HCT116 (cell line): Measurements from ENCODE around the gene LRBA. TPM values are rescaled to one million over a fixed set of nuclear protein-coding genes. Genes with fewer than 3 reads are reported as not detected.

Experiments used
- ATAC-seq: fragments of 200-7000 bp; cut with Tn5 transposase; 2 replicates; pipeline ENCODE4 v1.9.1; 2020; ENCODE audit warnings: mild to moderate bottlenecking, moderate library complexity
- BruUV-seq: library from RNA; stranded (reverse); fragments of 400-500 nt; replicated peaks from 2 replicates; lab custom pipeline; 2021; lab: Mats Ljungman, UMichigan
- CTCF ChIA-PET: fragments of 300-600 bp; sonication (Branson Sonifier 250); formaldehyde crosslinking; loops from one replicate; lab custom pipeline; 2021; ENCODE audit warnings: antibody characterized with exemption; lab: Charles Lee
- POLR2A ChIA-PET: fragments of 300-600, 350-600 bp; sonication (Branson Sonifier 250); formaldehyde crosslinking; loops from one replicate; lab custom pipeline; 2021; ENCODE audit warnings: antibody characterized with exemption; lab: Charles Lee
- RAD21 ChIA-PET, 2 experiments: fragments of 300-600 bp; sonication (Branson Sonifier 250); formaldehyde crosslinking; loops; one replicate each; lab custom pipeline; 2023; ENCODE audit warnings: low total read pairs in 2 of 2; ENCODE audit not compliant: uncharacterized antibody in 2 of 2, unreplicated experiment in 2 of 2, low non-redundant PET in 1 of 2; lab: Charles Lee
- DNase-seq: peaks from one replicate; pipeline ENCODE4 v3.0.0-alpha.2; 2010; ENCODE audit warnings: low read depth, low spot score
- H2AFZ ChIP-seq: fragments of 200-600 bp; shearing (Covaris generic), sonication (generic); 2 replicates; pipeline ENCODE4 v1.6.1; 2017; ENCODE audit warnings: low read depth, mixed run types, mixed read lengths, antibody characterized with exemption, low read length; ENCODE audit not compliant: poor library complexity, severe bottlenecking
- H3K27ac ChIP-seq: 2 replicates; pipeline ENCODE4 v1.5.1; 2012; ENCODE audit warnings: low read depth, low read length
- H3K27me3 ChIP-seq: fragments of 200-600 bp; sonication (generic); 2 replicates; pipeline ENCODE4 v1.6.1; 2016; ENCODE audit warnings: mixed run types, low read length, mixed read lengths; ENCODE audit not compliant: insufficient read depth
- H3K36me3 ChIP-seq, 2 experiments: fragments of 200-500 bp in 1 of 2; fragments of 200-600 bp in 1 of 2; sonication (Bioruptor generic) in 1 of 2; sonication (generic) in 1 of 2; 2 replicates each; pipeline versions ENCODE4 v1.5.1 to v1.6.1; 2014 to 2016; ENCODE audit warnings: low read length in 2 of 2, inconsistent platforms in 1 of 2, mixed read lengths in 1 of 2, mixed run types in 1 of 2; ENCODE audit not compliant: insufficient read depth in 2 of 2, control insufficient read depth in 1 of 2
- H3K4me1 ChIP-seq, 2 experiments: fragments of 200-600 bp in 1 of 2; sonication (generic) in 1 of 2; 2 replicates each; pipeline versions ENCODE4 v1.5.1 to v1.6.1; 2012 to 2017; ENCODE audit warnings: low read length in 2 of 2, inconsistent platforms in 1 of 2, mild to moderate bottlenecking in 1 of 2, mixed read lengths in 1 of 2, mixed run types in 1 of 2, moderate library complexity in 1 of 2; ENCODE audit not compliant: insufficient read depth in 2 of 2, control insufficient read depth in 1 of 2
- H3K4me2 ChIP-seq: fragments of 200-600 bp; sonication (generic); 2 replicates; pipeline ENCODE4 v1.6.1; 2017; ENCODE audit warnings: mixed run types, low read length, mixed read lengths
- H3K4me3 ChIP-seq, 2 experiments: fragments of 200-600 bp in 1 of 2; sonication (generic) in 1 of 2; replicated peaks in 1 of 2; 2 replicates each; pipeline ENCODE4 v1.5.1; 2011 to 2016; ENCODE audit warnings: low read length in 2 of 2, control low read depth in 1 of 2, low read depth in 1 of 2, mild to moderate bottlenecking in 1 of 2, mixed read lengths in 1 of 2, mixed run types in 1 of 2
- H3K79me2 ChIP-seq: fragments of 200-600 bp; sonication (generic); 2 replicates; pipeline ENCODE4 v1.6.1; 2017; ENCODE audit warnings: mild to moderate bottlenecking, mixed run types, low read length, moderate library complexity, mixed read lengths; ENCODE audit not compliant: insufficient read depth
- H3K9ac ChIP-seq: fragments of 200-600 bp; sonication (generic); 2 replicates; pipeline ENCODE4 v1.6.1; 2016; ENCODE audit warnings: low read length, mixed read lengths
- H3K9me2 ChIP-seq: fragments of 200-600 bp; sonication (generic), shearing (Covaris generic); 2 replicates; pipeline ENCODE4 v1.6.1; 2017; ENCODE audit warnings: mixed run types, mild to moderate bottlenecking, moderate library complexity; ENCODE audit not compliant: insufficient read depth
- H3K9me3 ChIP-seq, 2 experiments: fragments of 200-500 bp in 1 of 2; fragments of 200-600 bp in 1 of 2; sonication (Bioruptor generic) in 1 of 2; sonication (generic) in 1 of 2; 2 replicates each; pipeline ENCODE4 v1.6.1; 2014 to 2017; ENCODE audit warnings: low read length in 2 of 2, mixed read lengths in 2 of 2, inconsistent platforms in 1 of 2, low read depth in 1 of 2, mild to moderate bottlenecking in 1 of 2, mixed run types in 1 of 2, moderate library complexity in 1 of 2; ENCODE audit not compliant: control insufficient read depth in 1 of 2, insufficient read depth in 1 of 2
- H4K20me1 ChIP-seq: fragments of 200-600 bp; sonication (generic), shearing (Covaris generic); 2 replicates; pipeline ENCODE4 v1.6.1; 2017; ENCODE audit warnings: mixed run types, mild to moderate bottlenecking, moderate library complexity; ENCODE audit not compliant: insufficient read depth
- CTCF ChIP-seq, 3 experiments: fragments of 200-600 bp in 1 of 3; sonication (generic) in 1 of 3; IDR thresholded peaks in 2 of 3; conservative IDR thresholded peaks in 1 of 3; 2 replicates each; pipeline ENCODE4 v1.5.1; 2012 to 2017; ENCODE audit warnings: low read depth in 2 of 3, low read length in 2 of 3, antibody characterized with exemption in 1 of 3, borderline replicate concordance in 1 of 3, control low read depth in 1 of 3, mild to moderate bottlenecking in 1 of 3, mixed read lengths in 1 of 3, mixed run types in 1 of 3, moderate library complexity in 1 of 3; ENCODE audit not compliant: insufficient read depth in 1 of 3
- EGR1 ChIP-seq: IDR thresholded peaks from 2 replicates; pipeline ENCODE4 v1.6.1; 2012; ENCODE audit warnings: low read depth
- EZH2phosphoT487 ChIP-seq: fragments of 200-600 bp; IDR thresholded peaks from 2 replicates; pipeline ENCODE4 v1.6.1; 2018; ENCODE audit warnings: antibody characterized with exemption, borderline replicate concordance
- JUND ChIP-seq: IDR thresholded peaks from 2 replicates; pipeline ENCODE4 v1.6.1; 2012
- SIN3A ChIP-seq: IDR thresholded peaks from 2 replicates; pipeline ENCODE4 v1.6.1; 2012; ENCODE audit warnings: low read depth
- SRF ChIP-seq: IDR thresholded peaks from 2 replicates; pipeline ENCODE4 v1.6.1; 2012; ENCODE audit warnings: low read depth
- TCF7L2 ChIP-seq: IDR thresholded peaks from 2 replicates; pipeline ENCODE4 v1.7.0; 2011; ENCODE audit warnings: borderline replicate concordance, inconsistent platforms; ENCODE audit not compliant: insufficient read depth, insufficient read length; ENCODE audit errors: extremely low read depth
- ZBTB33 ChIP-seq: IDR thresholded peaks from 2 replicates; pipeline ENCODE4 v1.6.1; 2011; ENCODE audit warnings: mild to moderate bottlenecking, low read length, moderate library complexity; ENCODE audit not compliant: insufficient replicate concordance; ENCODE audit errors: extremely low read depth
- ZFX ChIP-seq: fragments of 450-650 bp; IDR thresholded peaks from 2 replicates; pipeline ENCODE4 v1.6.1; 2017
- ZNF274 ChIP-seq: fragments of 200-500 bp; sonication (Bioruptor generic); IDR thresholded peaks from 2 replicates; pipeline ENCODE4 v1.6.1; 2014; ENCODE audit warnings: mild to moderate bottlenecking, low read depth, low read length, inconsistent platforms
- intact Hi-C: fragments of 100-400 bp; cut with micrococcal nuclease; formaldehyde crosslinking; loops from 2 replicates; pipeline ENCODE4 v1.10.0; 2022
- total RNA-seq: library from RNA; stranded (reverse); gene quantifications from one replicate; pipeline ENCODE4 v1.2.1, GENCODE V29; 2021; ENCODE audit not compliant: unreplicated experiment

Gene LRBA
- total RNA-seq, 1 experiment from 2014 or later = 79.8 TPM

GRCh38 chr4:150238591-150238990, 776.5 kb downstream of the LRBA start:
- H2AFZ ChIP-seq = no peak overlapping the region
- CTCF ChIA-PET = no interaction called here

More at GRCh38 chr4:150238591-150238990, 776.5 kb downstream of the LRBA start:
- H3K4me2 ChIP-seq = no peak overlapping the region
- no peaks in the 10 kb centered on the region for H3K27me3 ChIP-seq
- POLR2A ChIA-PET = no interaction called here
- no TSS peak for BruUV-seq
- H4K20me1 ChIP-seq = no peaks in the 10 kb centered on the region
- ATAC-seq = no peak
- TF ChIP-seq SRF (no peak), ZFX (no peak), SIN3A (no peak), ZNF274 (no peak), JUND (no peak), EGR1 (no peak), ZBTB33 (no peak), EZH2phosphoT487 (no peak), CTCF (IDR thresholded peaks at IDR 0.05 in 2 of 3, conservative IDR thresholded peaks at IDR 0.05 in 1 of 3; ENCODE audit: borderline replicate concordance in 1 of 3, insufficient read depth in 1 of 3, low read depth in 2 of 3, low read length in 2 of 3) (no peak), TCF7L2 (no peak)
- TF ChIP-seq, all 23 proteins: peak for 0
- no peak for DNase-seq
- Histone ChIP-seq H3K27ac (no peak overlapping the region), H3K9ac (no peak overlapping the region), H3K79me2 (no peaks in the 10 kb centered on the region), H3K9me3 (no peaks in the 10 kb centered on the region), H3K36me3 (no peaks in the 10 kb centered on the region), H3K4me1 (peaks cover 0 to 14% of the 10 kb centered on the region in 2 experiments; a peak in 3 of 4 replicates), H3K9me2 (no peaks in the 10 kb centered on the region), H3K4me3 (no peak overlapping the region)
- RAD21 ChIA-PET = no interaction called here
- intact Hi-C loops = no loop called here
